Smooth muscle cell (in vitro differentiated cells): Measurements from ENCODE around the gene GALNT17. TPM values are rescaled to one million over a fixed set of nuclear protein-coding genes. Genes with fewer than 3 reads are reported as not detected.
"Not testable (repeated sequence)": the region's sequence is repeated elsewhere in the genome, so short reads cannot be mapped to it uniquely, and the experiment has no call there.

Experiments used
- DNase-seq: peaks from one replicate; lab custom pipeline; 2025; ENCODE audit not compliant: unreplicated experiment; lab: John Stamatoyannopoulos, UW
- H2AFZ ChIP-seq: fragments of 200-600 bp; sonication (generic); 2 replicates; pipeline ENCODE4 v1.6.0; 2016; ENCODE audit warnings: antibody characterized with exemption, low read depth, mild to moderate bottlenecking
- H3F3A ChIP-seq: fragments of 200-600 bp; sonication (generic); 2 replicates; pipeline ENCODE4 v1.6.0; 2017; ENCODE audit warnings: antibody characterized with exemption, low read depth
- H3K27ac ChIP-seq: fragments of 200-600 bp; sonication (generic); 2 replicates; pipeline ENCODE4 v1.5.1; 2016; ENCODE audit warnings: low read depth, mild to moderate bottlenecking
- H3K27me3 ChIP-seq: fragments of 200-600 bp; sonication (generic); 2 replicates; pipeline ENCODE4 v1.6.1; 2016; ENCODE audit warnings: low read depth, mild to moderate bottlenecking
- H3K36me3 ChIP-seq: fragments of 200-600 bp; sonication (generic); 2 replicates; pipeline ENCODE4 v1.5.1; 2016; ENCODE audit warnings: low read depth
- H3K4me1 ChIP-seq: fragments of 200-600 bp; sonication (generic); 2 replicates; pipeline ENCODE4 v1.5.1; 2016; ENCODE audit warnings: low read depth
- H3K4me2 ChIP-seq: fragments of 200-600 bp; sonication (generic); 2 replicates; pipeline ENCODE4 v1.6.0; 2016; ENCODE audit warnings: mild to moderate bottlenecking
- H3K4me3 ChIP-seq: fragments of 200-600 bp; sonication (generic); 2 replicates; pipeline ENCODE4 v1.5.1; 2016; ENCODE audit warnings: mild to moderate bottlenecking
- H3K79me2 ChIP-seq: fragments of 200-600 bp; sonication (generic); 2 replicates; pipeline ENCODE4 v1.6.0; 2016; ENCODE audit warnings: low read depth, mild to moderate bottlenecking
- H3K9ac ChIP-seq: fragments of 200-600 bp; sonication (generic); 2 replicates; pipeline ENCODE4 v1.6.0; 2016; ENCODE audit warnings: low read depth
- H3K9me3 ChIP-seq: fragments of 200-600 bp; sonication (generic); replicated peaks from 2 replicates; pipeline ENCODE4 v1.5.1; 2016; ENCODE audit warnings: low read depth
- H4K20me1 ChIP-seq: fragments of 200-600 bp; sonication (generic); 2 replicates; pipeline ENCODE4 v1.6.0; 2016; ENCODE audit warnings: low read depth
- CTCF ChIP-seq: fragments of 200-600 bp; sonication (generic); IDR thresholded peaks from 2 replicates; pipeline ENCODE4 v1.5.1; 2017; ENCODE audit warnings: borderline replicate concordance, mild to moderate bottlenecking, antibody characterized with exemption; ENCODE audit not compliant: insufficient read depth, poor library complexity, severe bottlenecking
- WGBS: methylation state at CpG from one replicate; pipeline ENCODE4 v1.1.7; 2016; ENCODE audit warnings: low lambda C conversion rate; 5-methylcytosine and 5-hydroxymethylcytosine counted together
- polyA plus RNA-seq: library from polyadenylated mRNA; unstranded; fragments of >200 nt; fragmentation: Nextera tagmentation; extraction: Ambion mirVana; gene quantifications from 2 replicates; pipeline ENCODE4 v1.2.1, GENCODE V29; 2016
- total RNA-seq: library from RNA; depleted of rRNA; stranded (reverse); fragments of >200 nt; gene quantifications from 2 replicates; pipeline ENCODE4 v1.2.3, GENCODE V29; 2014

GALNT17 gene
- total and polyA plus RNA-seq, 2 experiments from 2014 or later, result 0.38 to 0.45 TPM

GRCh38 chr7:71735961-71736556, 604.1 kb downstream of the GALNT17 start:
- TF ChIP-seq CTCF, result peak; percentile 93
- no peak overlapping the region for H2AFZ ChIP-seq
- no peak overlapping the region for H3K4me2 ChIP-seq
- DNase-seq, result peak; percentile 18
- no peak overlapping the region for H3K27ac ChIP-seq
- H3K79me2 ChIP-seq, result no peaks in the 10 kb centered on the region
- WGBS, result 39% methylated on average over 7 of the region's 7 CpGs
- no peaks in the 10 kb centered on the region for H3K27me3 ChIP-seq
- H3K9ac ChIP-seq, result no peak overlapping the region
- no peaks in the 10 kb centered on the region for H4K20me1 ChIP-seq
- no peaks in the 10 kb centered on the region for H3F3A ChIP-seq
- peaks cover 5% of the 10 kb centered on the region for H3K4me1 ChIP-seq
- no peak overlapping the region for H3K4me3 ChIP-seq
- no peaks in the 10 kb centered on the region for H3K9me3 ChIP-seq
- H3K36me3 ChIP-seq, result no peaks in the 10 kb centered on the region

GRCh38 chr7:71737931-71738540, 606.1 kb downstream of the GALNT17 start:
- H3K4me3 ChIP-seq, DNase-seq, H4K20me1 ChIP-seq, H3K27ac ChIP-seq, H3K4me1 ChIP-seq, H3K9me3 ChIP-seq, H3K9ac ChIP-seq, H3K79me2 ChIP-seq, H3K4me2 ChIP-seq, H3K36me3 ChIP-seq, H3K27me3 ChIP-seq, H3F3A ChIP-seq, H2AFZ ChIP-seq: not testable (repeated sequence)
- WGBS, result 88% methylated on average over 14 of the region's 42 CpGs

GRCh38 chr7:71739520-71740173, 607.7 kb downstream of the GALNT17 start:
- Histone ChIP-seq H2AFZ (no peak overlapping the region), H3K9me3 (no peaks in the 10 kb centered on the region), H3F3A (no peaks in the 10 kb centered on the region), H3K79me2 (no peaks in the 10 kb centered on the region), H3K9ac (no peak overlapping the region), H3K4me1 (peaks cover 5% of the 10 kb centered on the region), H3K36me3 (no peaks in the 10 kb centered on the region), H4K20me1 (no peaks in the 10 kb centered on the region), H3K4me2 (no peak overlapping the region), H3K27me3 (no peaks in the 10 kb centered on the region), H3K27ac (no peak overlapping the region), H3K4me3 (no peak overlapping the region)
- TF ChIP-seq CTCF, result no peak
- DNase-seq, result no peak
- 73% methylated on average over 10 of the region's 10 CpGs for WGBS

- Histone ChIP-seq H4K20me1 (no peaks in the 10 kb centered on the region), H3K4me1 (peaks cover 5% of the 10 kb centered on the region), H3K36me3 (no peaks in the 10 kb centered on the region), H3K9me3 (no peaks in the 10 kb centered on the region), H3K27ac (no peak overlapping the region), H3K27me3 (no peaks in the 10 kb centered on the region), H3F3A (no peaks in the 10 kb centered on the region), H2AFZ (no peak overlapping the region), H3K9ac (no peak overlapping the region), H3K4me2 (no peak overlapping the region), H3K79me2 (no peaks in the 10 kb centered on the region), H3K4me3 (no peak overlapping the region)
- WGBS, result 74% methylated on average over 5 of the region's 5 CpGs
- no peak for TF ChIP-seq CTCF
- DNase-seq, result no peak
Measured at GRCh38 chr7:71740174-71740560, 608.2 kb downstream of the GALNT17 start.
